Measurements from ENCODE around the gene LRRC52. TPM values are rescaled to one million over a fixed set of nuclear protein-coding genes. Genes with fewer than 3 reads are reported as not detected.

The LRRC52 gene
- total and polyA plus RNA-seq, 2 of the 13 experiments (the other 11 are each of a cell fraction or from before 2014, with no cell fraction given) = not detected

DNA sequence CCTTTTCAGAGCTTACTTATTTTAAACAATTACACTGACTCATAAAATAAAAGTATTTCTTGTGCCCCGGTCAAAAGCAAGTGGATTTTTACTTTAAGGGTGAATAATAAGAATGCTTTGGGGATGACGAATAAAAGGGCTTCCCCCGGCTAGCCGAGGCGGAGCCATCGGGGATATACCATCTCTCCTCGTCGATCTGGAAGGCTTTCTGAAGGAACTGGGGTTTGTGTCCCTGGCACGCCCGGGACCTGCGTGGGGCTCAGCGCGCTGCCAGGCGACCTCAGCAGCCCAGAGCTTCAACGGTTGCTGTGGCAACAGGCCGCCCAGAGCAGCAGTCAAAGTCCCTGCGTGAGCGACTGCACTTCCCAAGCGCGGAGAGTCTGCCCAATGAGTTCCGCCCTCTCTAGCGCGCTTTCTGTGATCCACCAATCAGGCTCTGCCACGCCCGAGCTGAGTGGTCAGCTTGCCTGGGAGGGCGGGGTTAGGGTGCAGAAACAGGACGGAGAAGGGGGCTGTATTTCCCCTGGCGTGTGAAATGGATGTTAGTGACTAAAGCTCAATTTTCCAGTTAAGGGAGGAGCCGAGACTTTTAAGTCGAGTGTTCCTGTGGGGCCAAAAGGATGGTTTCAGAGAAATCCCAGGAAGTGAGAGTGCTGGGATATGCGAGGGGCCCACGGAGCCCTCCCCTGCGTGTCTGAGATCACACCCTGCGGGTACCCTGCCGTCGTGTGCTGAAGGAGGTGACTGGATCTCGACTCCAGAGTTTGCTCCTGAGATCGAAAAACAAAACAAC is 54.3 kb downstream of the LRRC52 start (continued):
- TF ChIP-seq, protein P1, sequence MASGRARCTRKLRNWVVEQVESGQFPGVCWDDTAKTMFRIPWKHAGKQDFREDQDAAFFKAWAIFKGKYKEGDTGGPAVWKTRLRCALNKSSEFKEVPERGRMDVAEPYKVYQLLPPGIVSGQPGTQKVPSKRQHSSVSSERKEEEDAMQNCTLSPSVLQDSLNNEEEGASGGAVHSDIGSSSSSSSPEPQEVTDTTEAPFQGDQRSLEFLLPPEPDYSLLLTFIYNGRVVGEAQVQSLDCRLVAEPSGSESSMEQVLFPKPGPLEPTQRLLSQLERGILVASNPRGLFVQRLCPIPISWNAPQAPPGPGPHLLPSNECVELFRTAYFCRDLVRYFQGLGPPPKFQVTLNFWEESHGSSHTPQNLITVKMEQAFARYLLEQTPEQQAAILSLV (CRISPR knock-in tag; IDR thresholded peaks at IDR 0.05; ENCODE audit: borderline replicate concordance) = no peak
- no peak for TF ChIP-seq ZFY (CRISPR knock-in tag; IDR thresholded peaks at IDR 0.05)
- no peak for TF ChIP-seq ZNF572 (CRISPR knock-in tag; IDR thresholded peaks at IDR 0.05)
- TF ChIP-seq, protein P2, sequence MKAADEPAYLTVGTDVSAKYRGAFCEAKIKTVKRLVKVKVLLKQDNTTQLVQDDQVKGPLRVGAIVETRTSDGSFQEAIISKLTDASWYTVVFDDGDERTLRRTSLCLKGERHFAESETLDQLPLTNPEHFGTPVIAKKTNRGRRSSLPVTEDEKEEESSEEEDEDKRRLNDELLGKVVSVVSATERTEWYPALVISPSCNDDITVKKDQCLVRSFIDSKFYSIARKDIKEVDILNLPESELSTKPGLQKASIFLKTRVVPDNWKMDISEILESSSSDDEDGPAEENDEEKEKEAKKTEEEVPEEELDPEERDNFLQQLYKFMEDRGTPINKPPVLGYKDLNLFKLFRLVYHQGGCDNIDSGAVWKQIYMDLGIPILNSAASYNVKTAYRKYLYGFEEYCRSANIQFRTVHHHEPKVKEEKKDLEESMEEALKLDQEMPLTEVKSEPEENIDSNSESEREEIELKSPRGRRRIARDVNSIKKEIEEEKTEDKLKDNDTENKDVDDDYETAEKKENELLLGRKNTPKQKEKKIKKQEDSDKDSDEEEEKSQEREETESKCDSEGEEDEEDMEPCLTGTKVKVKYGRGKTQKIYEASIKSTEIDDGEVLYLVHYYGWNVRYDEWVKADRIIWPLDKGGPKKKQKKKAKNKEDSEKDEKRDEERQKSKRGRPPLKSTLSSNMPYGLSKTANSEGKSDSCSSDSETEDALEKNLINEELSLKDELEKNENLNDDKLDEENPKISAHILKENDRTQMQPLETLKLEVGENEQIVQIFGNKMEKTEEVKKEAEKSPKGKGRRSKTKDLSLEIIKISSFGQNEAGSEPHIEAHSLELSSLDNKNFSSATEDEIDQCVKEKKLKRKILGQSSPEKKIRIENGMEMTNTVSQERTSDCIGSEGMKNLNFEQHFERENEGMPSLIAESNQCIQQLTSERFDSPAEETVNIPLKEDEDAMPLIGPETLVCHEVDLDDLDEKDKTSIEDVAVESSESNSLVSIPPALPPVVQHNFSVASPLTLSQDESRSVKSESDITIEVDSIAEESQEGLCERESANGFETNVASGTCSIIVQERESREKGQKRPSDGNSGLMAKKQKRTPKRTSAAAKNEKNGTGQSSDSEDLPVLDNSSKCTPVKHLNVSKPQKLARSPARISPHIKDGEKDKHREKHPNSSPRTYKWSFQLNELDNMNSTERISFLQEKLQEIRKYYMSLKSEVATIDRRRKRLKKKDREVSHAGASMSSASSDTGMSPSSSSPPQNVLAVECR (CRISPR knock-in tag; IDR thresholded peaks at IDR 0.05; ENCODE audit: borderline replicate concordance) = peak; percentile 80
- no peak for TF ChIP-seq ZNF672 (CRISPR knock-in tag; IDR thresholded peaks at IDR 0.05)
- TF ChIP-seq ZNF3 (CRISPR knock-in tag; IDR thresholded peaks at IDR 0.05) = no peak
- no peak for TF ChIP-seq ZFP36 (IDR thresholded peaks at IDR 0.05; ENCODE audit: borderline replicate concordance, low read depth, low read length, partially characterized antibody)
- TF ChIP-seq ETV5 (CRISPR knock-in tag; IDR thresholded peaks at IDR 0.05; ENCODE audit: borderline replicate concordance) = no peak; the same call in 1 of the 2 replicates
- no peak for TF ChIP-seq CHCHD3 (CRISPR knock-in tag; IDR thresholded peaks at IDR 0.05)
- TF ChIP-seq WIZ (CRISPR knock-in tag; IDR thresholded peaks at IDR 0.05) = no peak
- TF ChIP-seq SRY (CRISPR knock-in tag; IDR thresholded peaks at IDR 0.05) = 0 out of 2 replicates have a peak, but pooled peaks have one; percentile 49
- no peak for TF ChIP-seq FOXP1 (IDR thresholded peaks at IDR 0.05)
- no peak for TF ChIP-seq FOXP1 (CRISPR knock-in tag; IDR thresholded peaks at IDR 0.05)
- no peak for TF ChIP-seq GFI1 (CRISPR knock-in tag; IDR thresholded peaks at IDR 0.05; ENCODE audit: borderline replicate concordance)
- TF ChIP-seq ZNF256 (CRISPR knock-in tag; conservative IDR thresholded peaks at IDR 0.05) = no peak
- no peak for TF ChIP-seq EHMT2 (IDR thresholded peaks at IDR 0.05; ENCODE audit: borderline replicate concordance, low read depth, low read length)
- no peak for TF ChIP-seq ZNF510 (CRISPR knock-in tag; IDR thresholded peaks at IDR 0.05; ENCODE audit: low read depth)
- TF ChIP-seq ZNF10 (CRISPR knock-in tag; IDR thresholded peaks at IDR 0.05; ENCODE audit: borderline replicate concordance, low read depth) = no peak
- TF ChIP-seq SP1 (IDR thresholded peaks at IDR 0.05) = no peak
- TF ChIP-seq SP1 (CRISPR knock-in tag; IDR thresholded peaks at IDR 0.05) = peak; percentile 50
- no peak for TF ChIP-seq ZNF180 (CRISPR knock-in tag; IDR thresholded peaks at IDR 0.05; ENCODE audit: borderline replicate concordance, low read depth)
- TF ChIP-seq ZSCAN30 (CRISPR knock-in tag; IDR thresholded peaks at IDR 0.05) = no peak
- TF ChIP-seq KAT7 (CRISPR knock-in tag; IDR thresholded peaks at IDR 0.05; ENCODE audit: borderline replicate concordance) = no peak
- TF ChIP-seq JDP2 (CRISPR knock-in tag; IDR thresholded peaks at IDR 0.05; ENCODE audit: borderline replicate concordance) = no peak
- no peak for TF ChIP-seq RAD51 (IDR thresholded peaks at IDR 0.05; ENCODE audit: borderline replicate concordance)
- no peak for TF ChIP-seq ZSCAN9 (CRISPR knock-in tag; IDR thresholded peaks at IDR 0.05; ENCODE audit: borderline replicate concordance)

Data from HepG2 (cell line).